Measurements from ENCODE around the gene CHRDL2. TPM values are rescaled to one million over a fixed set of nuclear protein-coding genes. Genes with fewer than 3 reads are reported as not detected.
"Not testable (repeated sequence)": the region's sequence is repeated elsewhere in the genome, so short reads cannot be mapped to it uniquely, and the experiment has no call there.

CHRDL2 gene
- total RNA-seq, 4 donors from 2014 or later = 0.28 to 0.96 TPM; not detected in 2

GRCh38 chr11:74671520-74672196 is 59.6 kb downstream of the CHRDL2 start:
- DNase-seq (ENCODE audit: low spot score) = no peak
- no peak for TF ChIP-seq CTCF (IDR thresholded peaks at IDR 0.05)
- no peak for ATAC-seq (ENCODE audit: low FRiP score)

GRCh38 chr11:74670171-74670570 is 61.1 kb downstream of the CHRDL2 start:
- TF ChIP-seq CTCF (IDR thresholded peaks at IDR 0.05) = no peak
- ATAC-seq (ENCODE audit: low FRiP score) (no peak), DNase-seq (ENCODE audit: low spot score) (no peak)

GRCh38 chr11:74669211-74670160 is 61.7 kb downstream of the CHRDL2 start:
- no peak for TF ChIP-seq CTCF (IDR thresholded peaks at IDR 0.05)
- DNase-seq (ENCODE audit: low spot score) (no peak), ATAC-seq (ENCODE audit: low FRiP score) (no peak)

GRCh38 chr11:74663315-74663714 is 67.9 kb downstream of the CHRDL2 start:
- ATAC-seq (ENCODE audit: low FRiP score) (no peak), DNase-seq (ENCODE audit: low spot score) (no peak)
- no peak for TF ChIP-seq CTCF (IDR thresholded peaks at IDR 0.05)

- ATAC-seq (ENCODE audit: low FRiP score) (no peak), DNase-seq (ENCODE audit: low spot score) (no peak)
- no peak for TF ChIP-seq CTCF (IDR thresholded peaks at IDR 0.05)
These were observed 68.6 kb downstream of the CHRDL2 start for GRCh38 chr11:74662487-74663103.

GRCh38 chr11:74659124-74659523 is 72.1 kb downstream of the CHRDL2 start:
- not testable (repeated sequence) for ATAC-seq (ENCODE audit: low FRiP score); DNase-seq (ENCODE audit: low spot score)

- no peak for ATAC-seq (ENCODE audit: low FRiP score)
- no peak for TF ChIP-seq CTCF (IDR thresholded peaks at IDR 0.05)
- DNase-seq (ENCODE audit: low spot score) = no peak
These were observed 76.2 kb downstream of the CHRDL2 start for GRCh38 chr11:74654976-74655375.
